ENCODE results near the gene VIPR2.

Gene VIPR2

DNA sequence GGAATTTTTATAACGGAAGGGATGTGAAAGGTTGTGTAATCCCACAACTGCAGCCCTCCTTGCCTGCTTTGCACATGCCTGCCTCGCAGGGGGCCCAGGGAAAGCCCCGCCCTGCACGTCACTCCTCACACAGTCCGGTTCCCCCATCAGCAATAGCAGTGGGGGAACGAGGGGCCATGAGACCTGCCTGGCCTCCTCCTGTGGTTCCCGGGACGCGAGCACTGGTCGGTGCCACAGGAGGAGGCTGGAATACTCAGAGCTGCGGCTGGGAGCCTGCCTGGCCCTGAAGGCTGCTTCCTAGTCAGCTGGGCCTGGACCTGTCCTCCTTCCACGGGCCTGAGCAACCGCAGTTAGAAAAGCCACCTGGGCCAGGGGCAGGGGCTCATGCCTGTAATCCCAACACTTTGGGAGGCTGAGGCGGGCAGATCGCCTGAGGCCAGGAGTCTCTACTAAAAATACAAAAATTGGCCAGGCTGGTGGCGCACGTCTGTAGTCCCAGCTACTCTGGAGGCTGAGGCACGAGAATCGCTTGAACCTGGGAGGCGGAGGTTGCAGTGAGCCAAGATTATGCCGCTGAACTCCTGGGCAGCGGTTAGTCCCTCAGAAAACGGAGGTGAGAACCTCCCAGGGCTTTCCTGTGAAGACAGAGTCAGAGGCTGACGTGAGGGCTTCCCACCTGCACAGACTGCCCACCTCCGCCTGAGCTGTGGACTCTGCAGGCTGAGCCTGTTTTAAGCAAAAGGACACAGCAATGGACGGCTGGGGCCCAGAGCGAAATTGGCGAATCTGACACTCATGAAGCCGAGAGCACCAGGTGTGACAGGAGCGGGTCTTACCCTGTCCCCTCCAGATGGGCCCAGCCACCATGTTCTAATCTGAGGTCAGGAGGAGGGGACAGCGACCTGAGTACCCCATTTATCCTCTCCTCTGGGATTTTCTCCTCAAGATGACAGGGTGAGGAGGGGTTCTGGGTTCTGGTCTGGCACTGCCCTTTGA, 52.9 kb downstream of the VIPR2 start:
- H3K4me3 ChIP-seq (ENCODE audit: low read depth, low read length) = no peak overlapping the region
- DNase-seq (ENCODE audit: low read depth) = no peak
- in situ Hi-C loops (cut with HindIII; ENCODE audit: low sequenced_read_pairs) = no loop called here
- TF ChIP-seq, protein P1, sequence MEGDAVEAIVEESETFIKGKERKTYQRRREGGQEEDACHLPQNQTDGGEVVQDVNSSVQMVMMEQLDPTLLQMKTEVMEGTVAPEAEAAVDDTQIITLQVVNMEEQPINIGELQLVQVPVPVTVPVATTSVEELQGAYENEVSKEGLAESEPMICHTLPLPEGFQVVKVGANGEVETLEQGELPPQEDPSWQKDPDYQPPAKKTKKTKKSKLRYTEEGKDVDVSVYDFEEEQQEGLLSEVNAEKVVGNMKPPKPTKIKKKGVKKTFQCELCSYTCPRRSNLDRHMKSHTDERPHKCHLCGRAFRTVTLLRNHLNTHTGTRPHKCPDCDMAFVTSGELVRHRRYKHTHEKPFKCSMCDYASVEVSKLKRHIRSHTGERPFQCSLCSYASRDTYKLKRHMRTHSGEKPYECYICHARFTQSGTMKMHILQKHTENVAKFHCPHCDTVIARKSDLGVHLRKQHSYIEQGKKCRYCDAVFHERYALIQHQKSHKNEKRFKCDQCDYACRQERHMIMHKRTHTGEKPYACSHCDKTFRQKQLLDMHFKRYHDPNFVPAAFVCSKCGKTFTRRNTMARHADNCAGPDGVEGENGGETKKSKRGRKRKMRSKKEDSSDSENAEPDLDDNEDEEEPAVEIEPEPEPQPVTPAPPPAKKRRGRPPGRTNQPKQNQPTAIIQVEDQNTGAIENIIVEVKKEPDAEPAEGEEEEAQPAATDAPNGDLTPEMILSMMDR (IDR thresholded peaks at IDR 0.05; ENCODE audit: low read depth, low read length, missing control alignments) = no peak

DNA sequence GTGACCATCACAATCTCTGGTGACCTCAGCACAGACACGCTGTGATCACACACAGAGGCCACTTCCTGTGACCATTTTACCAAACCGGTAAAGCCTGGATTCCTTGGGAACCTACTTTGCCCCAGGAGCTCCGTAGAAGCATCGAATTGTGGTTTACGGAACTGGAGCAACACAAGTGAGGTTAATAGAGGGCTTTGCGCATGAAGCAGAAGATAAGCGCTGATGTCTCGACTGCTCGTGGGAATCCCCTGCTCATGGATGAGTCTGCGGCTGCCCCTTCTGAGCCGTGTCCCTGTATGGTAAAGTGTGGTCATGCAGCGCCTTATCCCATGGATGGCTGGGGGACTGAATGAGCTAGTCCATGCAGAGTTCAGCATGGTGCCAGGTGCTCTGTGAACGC, 53.6 kb downstream of the VIPR2 start:
- in situ Hi-C loops (cut with HindIII; ENCODE audit: low sequenced_read_pairs) = no loop called here
- no peak for DNase-seq (ENCODE audit: low read depth)
- TF ChIP-seq, protein P1 (IDR thresholded peaks at IDR 0.05; ENCODE audit: low read depth, low read length, missing control alignments) = no peak
- no peak overlapping the region for H3K4me3 ChIP-seq (ENCODE audit: low read depth, low read length)

DNA sequence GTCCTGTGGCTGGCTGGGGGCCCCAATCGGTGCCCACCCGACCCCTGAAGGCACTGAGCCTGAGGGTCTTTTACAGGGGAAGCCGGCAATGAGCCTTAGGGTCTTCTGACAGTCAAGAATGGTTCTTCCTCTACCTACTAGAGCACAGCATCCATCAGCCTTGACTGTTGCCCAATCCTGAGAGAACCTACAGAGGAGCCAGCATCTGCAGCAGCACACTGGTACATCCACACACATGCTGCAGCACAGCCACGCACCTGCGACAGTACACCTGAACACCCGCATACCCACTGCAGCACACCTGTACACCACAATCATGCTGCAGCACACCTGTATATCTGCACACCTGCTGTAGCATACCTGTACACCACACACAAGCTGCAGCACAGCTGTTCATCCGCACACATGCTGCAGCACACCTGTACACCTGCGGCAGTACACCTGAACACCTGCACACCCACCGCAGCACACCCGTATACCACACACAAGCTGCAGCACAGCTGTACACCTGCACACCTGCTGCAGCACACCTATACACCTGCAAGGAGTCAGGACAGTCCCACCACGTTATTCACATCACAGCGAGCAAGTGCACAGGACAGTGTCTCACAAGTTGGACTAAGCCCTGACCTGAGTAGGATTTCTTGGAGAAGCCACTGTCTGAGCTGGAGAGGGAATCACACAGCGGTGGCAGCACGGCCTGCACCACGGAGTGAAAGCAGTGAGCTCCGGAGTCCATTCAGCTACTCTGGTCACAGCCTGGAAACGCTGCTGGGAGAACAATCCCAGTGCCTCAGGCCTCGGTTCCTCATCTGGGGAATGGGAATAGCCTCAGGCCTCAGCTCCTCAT, 56.4 kb downstream of the VIPR2 start:
- no peak overlapping the region for H3K4me3 ChIP-seq (ENCODE audit: low read depth, low read length)
- TF ChIP-seq, protein P1 (IDR thresholded peaks at IDR 0.05; ENCODE audit: low read depth, low read length, missing control alignments) = no peak
- in situ Hi-C loops (cut with HindIII; ENCODE audit: low sequenced_read_pairs) = no loop called here
- DNase-seq (ENCODE audit: low read depth) = no peak

DNA sequence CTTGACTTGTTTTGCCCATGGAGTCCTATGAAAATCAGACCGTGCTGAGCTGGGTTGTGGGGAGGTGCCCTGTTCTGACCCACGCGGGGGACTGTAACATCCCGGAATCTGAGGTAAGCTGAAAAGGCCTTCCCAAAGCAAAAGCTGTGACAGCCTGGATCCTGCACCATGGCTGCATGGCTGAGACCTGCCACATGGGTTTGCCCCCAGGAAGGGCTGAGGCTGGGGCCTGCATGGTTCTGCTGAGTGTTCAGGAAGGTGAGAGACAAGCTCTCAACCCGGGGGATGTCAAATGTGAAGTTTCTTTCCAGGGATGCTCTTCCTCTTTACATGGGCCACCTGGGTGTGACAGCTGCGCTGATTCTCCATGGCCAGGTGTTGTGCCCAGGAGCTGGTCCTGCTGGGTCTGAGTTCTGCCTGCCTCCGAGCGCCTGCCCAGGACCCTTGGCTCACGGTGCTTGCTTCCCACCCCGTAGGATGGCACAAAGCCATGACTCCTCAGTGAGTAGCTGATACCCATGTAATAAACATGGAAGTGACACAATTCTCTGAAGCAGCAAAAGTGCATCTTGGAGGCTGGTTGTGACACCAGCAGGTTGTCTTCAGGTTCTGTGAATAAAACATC, 58.3 kb downstream of the VIPR2 start:
- in situ Hi-C loops (cut with HindIII; ENCODE audit: low sequenced_read_pairs) = no loop called here
- H3K4me3 ChIP-seq (ENCODE audit: low read depth, low read length) = no peak overlapping the region
- DNase-seq (ENCODE audit: low read depth) = no peak
- TF ChIP-seq, protein P1 (IDR thresholded peaks at IDR 0.05; ENCODE audit: low read depth, low read length, missing control alignments) = no peak

DNA sequence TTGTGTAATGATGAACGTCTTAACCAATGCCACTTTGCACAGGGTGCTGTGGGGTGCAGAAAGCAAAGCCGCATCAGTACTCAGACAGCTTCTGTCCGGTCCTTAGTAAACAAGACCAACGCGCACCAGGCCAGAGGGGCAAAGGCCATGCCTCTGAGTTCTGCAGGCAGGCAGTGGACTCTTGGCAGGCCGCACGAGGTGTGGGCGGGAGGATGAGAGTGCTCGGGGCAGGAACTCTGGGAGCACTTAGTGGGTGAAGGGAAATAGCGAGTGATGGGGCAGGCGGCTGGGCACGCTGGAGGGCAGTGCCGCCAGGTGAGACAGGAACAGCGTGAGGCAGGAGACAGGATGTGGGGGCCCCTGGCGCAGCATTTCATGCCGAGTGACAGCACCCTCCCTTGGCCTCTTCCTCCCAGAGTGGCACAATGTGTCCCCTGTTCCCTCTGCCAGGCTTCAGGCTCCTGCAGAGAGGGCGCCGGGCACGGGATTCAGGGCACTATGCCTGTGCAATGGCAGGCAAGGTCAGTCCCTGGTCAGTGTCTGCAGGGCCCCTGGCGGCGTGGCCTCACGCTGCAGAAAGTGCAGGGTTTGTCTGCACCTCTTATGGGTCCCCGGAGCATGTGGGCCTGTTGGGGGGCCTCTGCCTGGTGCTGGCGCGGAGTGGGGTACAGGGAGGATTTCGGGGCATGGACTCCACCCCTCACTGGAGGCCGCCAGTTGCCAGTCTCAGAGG, 60.4 kb downstream of the VIPR2 start:
- TF ChIP-seq, protein P1 (IDR thresholded peaks at IDR 0.05; ENCODE audit: low read depth, low read length, missing control alignments) = no peak
- DNase-seq (ENCODE audit: low read depth) = no peak
- in situ Hi-C loops (cut with HindIII; ENCODE audit: low sequenced_read_pairs) = no loop called here
- no peak overlapping the region for H3K4me3 ChIP-seq (ENCODE audit: low read depth, low read length)
